Common myeloid progenitor, CD34-positive (primary cell): ENCODE data around the gene ALDH2. TPM values are rescaled to one million over a fixed set of nuclear protein-coding genes. Genes with fewer than 3 reads are reported as not detected.
"Not testable (repeated sequence)": the region's sequence is repeated elsewhere in the genome, so short reads cannot be mapped to it uniquely, and the experiment has no call there.

Source experiments
- CTCF ChIA-PET: fragments of 350-600 bp; sonication (Branson Sonifier 250); formaldehyde crosslinking; loops from one replicate; lab custom pipeline; 2021; ENCODE audit warnings: antibody characterized with exemption; lab: Charles Lee
- POLR2A ChIA-PET: fragments of 350-600 bp; sonication (Branson Sonifier 250); formaldehyde crosslinking; loops from one replicate; lab custom pipeline; 2021; ENCODE audit warnings: antibody characterized with exemption; lab: Charles Lee
- DNase-seq, 3 donors: peaks; one replicate each; pipeline versions ENCODE4 v3.0.0 to v3.0.0-alpha.2; 2013
- H3K27ac ChIP-seq, 2 experiments: 1 replicate in 1 of 2; 2 replicates in 1 of 2; pipeline ENCODE4 v1.7.0; 2013; ENCODE audit warnings: inconsistent platforms in 2 of 2, low read length in 2 of 2, mild to moderate bottlenecking in 2 of 2, low read depth in 1 of 2, moderate library complexity in 1 of 2; ENCODE audit not compliant: severe bottlenecking in 2 of 2, insufficient read depth in 1 of 2, poor library complexity in 1 of 2
- H3K27me3 ChIP-seq, 5 experiments: replicated peaks in 2 of 5; 1 replicate in 3 of 5; 2 replicates in 2 of 5; pipeline versions ENCODE4 v1.6.1 to v1.7.0; 2013; ENCODE audit warnings: low read length in 4 of 5, mild to moderate bottlenecking in 2 of 5, moderate library complexity in 2 of 5, inconsistent platforms in 1 of 5; ENCODE audit not compliant: insufficient read depth in 5 of 5, control insufficient read depth in 4 of 5
- H3K36me3 ChIP-seq, 4 experiments: 1 replicate in 2 of 4; 2 replicates in 2 of 4; pipeline versions ENCODE4 v1.6.1 to v1.7.0; 2013; ENCODE audit warnings: low read length in 3 of 4, control low read depth in 1 of 4, mild to moderate bottlenecking in 1 of 4; ENCODE audit not compliant: control insufficient read depth in 4 of 4, insufficient read depth in 4 of 4
- H3K4me1 ChIP-seq, 4 experiments: 1 replicate in 3 of 4; 2 replicates in 1 of 4; pipeline versions ENCODE4 v1.6.1 to v1.7.1; 2013; ENCODE audit warnings: low read length in 3 of 4, mild to moderate bottlenecking in 3 of 4, control low read depth in 1 of 4, inconsistent platforms in 1 of 4, moderate library complexity in 1 of 4; ENCODE audit not compliant: control insufficient read depth in 4 of 4, insufficient read depth in 4 of 4; ENCODE audit errors: control extremely low read depth in 1 of 4
- H3K4me3 ChIP-seq, 7 experiments: 1 replicate in 4 of 7; 2 replicates in 3 of 7; pipeline versions ENCODE4 v1.5.1 to v1.7.0; 2013; ENCODE audit warnings: mild to moderate bottlenecking in 7 of 7, low read length in 6 of 7, moderate library complexity in 6 of 7, inconsistent platforms in 2 of 7, low read depth in 2 of 7, control low read depth in 1 of 7; ENCODE audit not compliant: insufficient read depth in 4 of 7, control insufficient read depth in 1 of 7; ENCODE audit errors: extremely low read depth in 1 of 7
- H3K9me3 ChIP-seq, 5 experiments: 1 replicate in 4 of 5; 2 replicates in 1 of 5; pipeline versions ENCODE4 v1.6.1 to v1.7.1; 2013; ENCODE audit warnings: low read length in 4 of 5, mild to moderate bottlenecking in 2 of 5, inconsistent platforms in 1 of 5, low read depth in 1 of 5, moderate library complexity in 1 of 5; ENCODE audit not compliant: control insufficient read depth in 4 of 5, insufficient read depth in 2 of 5; ENCODE audit errors: control extremely low read depth in 1 of 5
- WGBS: methylation state at CpG from one replicate; pipeline ENCODE4 v1.1.5; 2013; ENCODE audit not compliant: insufficient coverage; 5-methylcytosine and 5-hydroxymethylcytosine counted together
- polyA plus RNA-seq: library from polyadenylated mRNA; unstranded; fragments of 120-200 nt; gene quantifications from one replicate; pipeline ENCODE4 v1.2.1, GENCODE V29; 2013

ALDH2 gene
- polyA plus RNA-seq: 61.1 TPM

DNA sequence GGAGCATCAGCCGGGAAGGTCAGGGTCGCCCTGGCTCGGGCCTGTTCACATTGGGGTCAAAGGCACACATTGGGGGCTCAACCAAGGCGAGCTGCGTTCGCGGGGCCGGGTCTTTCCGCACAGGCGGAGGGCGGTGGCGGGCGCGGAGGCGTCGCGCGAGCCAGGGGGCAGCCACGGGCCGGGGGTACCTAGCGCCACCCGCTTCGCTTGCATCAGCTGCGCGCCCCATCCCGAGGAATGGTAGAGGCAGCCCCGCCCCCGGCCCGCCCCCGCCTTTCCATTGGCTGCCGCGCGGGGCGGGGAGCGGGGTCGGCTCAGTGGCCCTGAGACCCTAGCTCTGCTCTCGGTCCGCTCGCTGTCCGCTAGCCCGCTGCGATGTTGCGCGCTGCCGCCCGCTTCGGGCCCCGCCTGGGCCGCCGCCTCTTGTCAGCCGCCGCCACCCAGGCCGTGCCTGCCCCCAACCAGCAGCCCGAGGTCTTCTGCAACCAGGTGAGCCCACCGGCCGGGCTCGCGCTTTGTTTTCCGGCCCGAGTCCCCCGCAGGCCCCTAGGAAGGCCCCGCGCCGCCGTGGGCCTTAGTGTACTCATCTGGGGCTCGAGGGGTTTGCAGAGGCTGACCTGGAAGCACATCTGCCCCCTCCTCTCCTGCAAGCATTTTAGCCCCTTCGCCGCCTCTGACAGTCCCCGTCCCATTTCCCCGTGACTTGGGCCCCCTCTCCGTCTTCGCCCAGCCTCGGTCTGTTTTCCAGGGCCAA is at the start of gene ALDH2:
TSS of gene ALDH2 (plus strand) at position 326 of the 754 bp plus-strand sequence. CDS start at position 376, 50 bp downstream.
- Histone ChIP-seq H3K27ac (peak within 1 kb of the TSS in 1 of 2 experiments; percentile 32), H3K27me3 (no peaks in the 10 kb centered on the region), H3K4me3 (peak within 1 kb of the TSS; percentile 62 to 88 (median 74)), H3K9me3 (no peaks in the 10 kb centered on the region), H3K4me1 (peaks cover 3 to 41% (median 35%) of the 10 kb centered on the region in 4 experiments), H3K36me3 (no peaks in the 10 kb centered on the region)
- ChIA-PET CTCF (interaction anchor here (1.4 kb wide), 1 partner anchor 22 kb away, joined by 3 read pairs; no protein-coding TSS in a partner anchor), POLR2A (interaction anchor here (1.0 kb wide), 1 partner anchor 9 kb away, joined by 4 read pairs; no protein-coding TSS in a partner anchor)
- under 1% methylated on average over 66 of the region's 73 CpGs for WGBS
- DNase-seq: peak; percentile 52 to 73 (median 59)

DNA sequence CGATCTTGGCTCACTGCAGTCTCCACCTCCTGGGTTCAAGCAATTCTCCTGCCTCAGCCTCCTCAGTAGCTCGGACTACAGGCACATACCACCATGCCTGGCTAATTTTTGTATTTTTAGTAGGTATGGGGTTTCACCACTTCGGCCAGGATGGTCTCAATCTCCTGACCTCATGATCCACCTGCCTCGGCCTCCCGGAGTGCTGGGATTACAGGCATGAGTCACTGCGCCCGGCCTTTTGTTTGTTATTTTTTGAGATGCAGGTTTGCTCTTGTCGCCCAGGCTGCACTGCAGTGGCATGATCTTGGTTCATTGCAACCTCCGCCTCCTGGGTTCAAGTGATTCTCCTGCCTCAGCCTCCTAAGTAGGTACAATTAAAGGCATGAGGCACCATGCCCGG is 47.4 kb upstream of the ALDH2 start:
- H3K27me3 ChIP-seq, H3K27ac ChIP-seq, DNase-seq, POLR2A ChIA-PET, H3K9me3 ChIP-seq, H3K4me1 ChIP-seq, H3K4me3 ChIP-seq: not testable (repeated sequence)
- CTCF ChIA-PET: interaction anchor here (2.5 kb wide), 1 partner anchor 94 kb away, joined by 6 read pairs; no protein-coding TSS in a partner anchor
- peaks cover 4 to 63% (median 19%) of the 10 kb centered on the region in 4 experiments for H3K36me3 ChIP-seq
- 98% methylated on average over 7 of the region's 10 CpGs for WGBS

DNA sequence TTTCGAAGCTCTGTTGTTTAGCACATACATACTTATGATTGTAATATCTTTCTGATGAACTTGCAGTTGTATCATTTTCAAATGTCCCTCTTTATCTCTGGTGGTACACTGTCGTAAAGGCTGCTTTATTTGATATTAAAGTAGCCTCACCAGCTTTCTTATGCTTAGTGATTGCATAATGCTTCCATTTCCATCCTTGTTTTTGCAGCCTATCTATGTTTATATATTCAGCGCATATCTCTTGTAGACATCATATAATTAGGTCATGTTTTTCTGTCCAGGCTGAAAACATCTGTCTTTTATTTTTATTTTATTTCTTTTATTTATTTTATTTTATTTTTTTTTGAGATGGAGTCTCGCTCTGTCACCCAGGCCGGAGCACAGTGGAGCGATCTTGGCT is 46.3 kb upstream of the ALDH2 start:
- no peaks in the 10 kb centered on the region for H3K27me3 ChIP-seq
- no peaks in the 10 kb centered on the region for H3K4me1 ChIP-seq
- DNase-seq: no peak
- WGBS: no CpG with 5 or more reads among the region's 6 CpGs
- no peaks in the 10 kb centered on the region for H3K9me3 ChIP-seq
- ChIA-PET CTCF (interaction anchor here (0.6 to 2.5 kb wide), 2 partner anchors 25 to 92 kb away, joined by 3 to 6 read pairs; no protein-coding TSS in a partner anchor), POLR2A (no interaction called here)
- peaks cover 4 to 57% (median 16%) of the 10 kb centered on the region in 4 experiments for H3K36me3 ChIP-seq
- H3K27ac ChIP-seq: no peak overlapping the region
- no peak overlapping the region for H3K4me3 ChIP-seq

DNA sequence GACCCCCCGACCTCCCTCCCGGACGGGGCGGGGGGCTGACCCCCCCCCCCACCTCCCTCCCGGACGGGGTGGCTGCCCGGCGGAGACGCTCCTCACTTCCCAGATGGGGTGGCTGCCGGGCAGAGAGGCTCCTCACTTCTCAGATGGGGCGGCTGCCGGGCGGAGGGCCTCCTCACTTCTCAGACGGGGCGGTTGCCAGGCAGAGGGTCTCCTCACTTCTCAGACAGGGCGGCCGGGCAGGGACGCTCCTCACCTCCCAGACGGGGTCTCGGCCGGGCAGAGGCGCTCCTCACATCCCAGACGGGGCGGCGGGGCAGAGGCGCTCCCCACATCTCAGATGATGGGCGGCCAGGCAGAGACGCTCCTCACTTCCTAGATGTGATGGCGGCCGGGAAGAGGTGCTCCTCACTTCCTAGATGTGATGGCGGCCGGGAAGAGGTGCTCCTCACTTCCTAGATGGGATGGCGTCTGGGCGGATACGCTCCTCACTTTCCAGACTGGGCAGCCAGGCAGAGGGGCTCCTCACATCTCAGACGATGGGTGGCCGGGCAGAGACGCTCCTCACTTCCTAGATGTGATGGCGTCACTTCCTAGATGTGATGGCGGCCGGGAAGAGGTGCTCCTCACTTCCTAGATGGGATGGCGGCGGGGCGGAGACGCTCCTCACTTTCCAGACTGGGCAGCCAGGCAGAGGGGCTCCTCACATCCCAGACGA is 42.9 kb upstream of the ALDH2 start:
- H3K36me3 ChIP-seq: peaks cover 7 to 41% (median 10%) of the 10 kb centered on the region in 4 experiments
- CTCF ChIA-PET: interaction anchor here (0.7 kb wide), 1 partner anchor 31 kb away, joined by 3 read pairs; no protein-coding TSS in a partner anchor
- DNase-seq, H3K4me3 ChIP-seq, H3K9me3 ChIP-seq, H3K27me3 ChIP-seq, H3K27ac ChIP-seq, POLR2A ChIA-PET, H3K4me1 ChIP-seq: not testable (repeated sequence)
- 98% methylated on average over 13 of the region's 46 CpGs for WGBS

DNA sequence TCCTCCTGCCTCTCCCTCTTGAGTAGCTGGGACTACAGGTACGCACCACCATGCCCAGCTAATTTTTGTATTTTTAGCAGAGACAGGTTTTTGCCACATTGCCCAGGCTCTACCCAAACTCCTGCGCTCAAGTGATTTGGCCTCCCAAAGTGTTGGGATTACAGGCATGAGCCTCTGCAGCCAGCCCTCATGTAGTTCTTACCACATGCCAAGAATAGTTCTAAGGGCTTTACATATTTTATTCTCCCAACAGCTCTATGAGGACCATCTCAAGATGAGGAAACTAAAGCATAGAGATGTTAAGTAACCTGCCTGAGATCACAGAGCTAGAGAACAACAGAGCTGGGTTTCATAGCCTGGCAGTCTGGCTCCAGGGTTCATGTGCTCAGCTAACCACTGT is 37.9 kb upstream of the ALDH2 start:
- POLR2A ChIA-PET: no interaction called here
- DNase-seq: no peak
- no peaks in the 10 kb centered on the region for H3K9me3 ChIP-seq
- 100% methylated on average over 2 of the region's 2 CpGs for WGBS
- H3K36me3 ChIP-seq: peaks cover 8 to 42% (median 16%) of the 10 kb centered on the region in 4 experiments
- no peaks in the 10 kb centered on the region for H3K4me1 ChIP-seq
- no peak overlapping the region for H3K27ac ChIP-seq
- no peak overlapping the region for H3K4me3 ChIP-seq
- H3K27me3 ChIP-seq: no peaks in the 10 kb centered on the region
- CTCF ChIA-PET: interaction anchor here (0.8 to 1.0 kb wide), 2 partner anchors 33 to 84 kb away, joined by 3 read pairs; no protein-coding TSS in a partner anchor

DNA sequence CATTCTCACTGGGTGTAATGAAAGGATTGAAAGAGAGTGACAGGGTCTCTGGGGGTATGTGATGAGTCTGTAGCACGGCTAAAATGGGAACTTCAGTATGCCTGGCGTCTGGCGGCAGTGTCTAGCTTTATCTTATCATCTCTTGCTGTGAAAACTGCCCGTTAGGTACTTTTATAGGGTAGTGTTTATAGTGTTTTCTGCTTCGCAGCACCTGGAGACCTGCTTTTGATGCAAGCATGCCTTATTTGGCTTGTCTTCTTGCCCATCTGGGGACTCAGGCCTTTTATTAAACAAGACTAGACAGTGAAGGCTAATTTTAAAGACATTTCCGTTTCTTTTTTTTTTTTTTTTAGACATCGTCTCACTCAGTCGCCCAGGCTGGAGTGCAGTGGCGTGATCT is 36.3 kb upstream of the ALDH2 start:
- ChIA-PET CTCF (interaction anchor here (1.0 kb wide), 1 partner anchor 83 kb away, joined by 4 read pairs; no protein-coding TSS in a partner anchor), POLR2A (interaction anchor here (0.5 kb wide), 1 partner anchor 599 kb away, joined by 3 read pairs; no protein-coding TSS in a partner anchor)
- DNase-seq: no peak
- WGBS: 96% methylated on average over 5 of the region's 9 CpGs
- Histone ChIP-seq H3K4me3 (no peak overlapping the region), H3K36me3 (peaks cover 12 to 48% (median 20%) of the 10 kb centered on the region in 4 experiments), H3K27ac (no peak overlapping the region), H3K9me3 (no peaks in the 10 kb centered on the region), H3K27me3 (no peaks in the 10 kb centered on the region), H3K4me1 (no peaks in the 10 kb centered on the region)
